Dermis microvascular lymphatic vessel endothelial cell (primary cell): ENCODE measurements around the gene ACAT1. TPM values are rescaled to one million over a fixed set of nuclear protein-coding genes. Genes with fewer than 3 reads are reported as not detected.
"Not testable (repeated sequence)": the region's sequence is repeated elsewhere in the genome, so short reads cannot be mapped to it uniquely, and the experiment has no call there.

Experiments
- DNase-seq, 2 donors: peaks; one replicate each; pipeline versions ENCODE4 v3.0.0 to v3.0.0-alpha.2; 2010; ENCODE audit warnings: low read depth in 2 of 2
- total RNA-seq: library from RNA; depleted of rRNA; stranded (reverse); fragments of >200 nt; gene quantifications from 2 replicates; pipeline ENCODE4 v1.2.1, GENCODE V29; 2014

ACAT1 gene
- total RNA-seq, 1 donor from 2014 or later: 110 TPM

DNA sequence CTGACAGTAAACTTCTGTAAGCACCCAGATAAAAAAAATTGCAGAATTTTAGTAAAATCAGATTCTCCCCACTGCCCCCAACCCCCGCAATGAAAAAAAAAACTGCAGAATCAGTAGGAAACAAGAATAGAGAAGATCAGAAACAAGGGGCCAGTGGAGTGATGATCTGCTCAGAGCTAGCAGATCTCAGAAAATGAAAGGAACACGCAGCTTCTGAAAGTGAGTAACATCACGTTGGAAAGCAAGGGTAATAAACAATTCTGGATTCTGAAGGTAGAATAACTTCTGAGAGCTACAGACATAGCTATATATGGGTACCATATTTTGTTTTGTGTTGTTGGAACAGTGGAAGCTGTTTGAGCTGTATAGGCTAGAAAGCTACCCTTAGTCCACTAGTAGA is 23.2 kb downstream of the ACAT1 start:
- DNase-seq: no peak

DNA sequence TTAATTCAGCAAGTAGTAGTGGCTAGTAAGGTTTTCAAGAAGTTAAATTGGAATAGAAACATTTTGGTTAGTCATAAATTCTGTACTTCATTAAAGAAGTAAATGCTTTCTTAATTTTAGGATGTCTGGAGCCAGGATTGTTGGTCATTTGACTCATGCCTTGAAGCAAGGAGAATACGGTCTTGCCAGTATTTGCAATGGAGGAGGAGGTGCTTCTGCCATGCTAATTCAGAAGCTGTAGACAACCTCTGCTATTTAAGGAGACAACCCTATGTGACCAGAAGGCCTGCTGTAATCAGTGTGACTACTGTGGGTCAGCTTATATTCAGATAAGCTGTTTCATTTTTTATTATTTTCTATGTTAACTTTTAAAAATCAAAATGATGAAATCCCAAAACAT is 25.8 kb downstream of the ACAT1 start:
- no peak for DNase-seq

DNA sequence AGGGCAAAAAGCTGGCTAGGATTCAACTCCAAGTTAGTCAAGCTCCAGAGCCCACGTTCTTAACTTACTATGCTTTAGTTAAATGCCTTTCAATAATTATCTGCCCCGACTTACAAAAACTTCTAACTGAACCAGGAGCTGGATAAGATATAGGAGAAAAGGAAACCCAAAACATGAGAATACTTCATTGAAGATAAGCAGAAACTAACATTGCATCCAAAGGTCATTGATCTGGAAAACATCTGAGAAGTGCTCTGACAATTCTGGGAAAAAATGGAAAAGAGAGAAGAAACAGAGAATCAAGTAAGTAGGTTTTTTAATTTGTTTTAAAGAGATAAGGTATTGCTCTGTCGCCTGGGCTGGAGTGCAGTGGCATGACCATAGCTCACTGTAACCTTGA is 27.2 kb downstream of the ACAT1 start:
- no peak for DNase-seq

DNA sequence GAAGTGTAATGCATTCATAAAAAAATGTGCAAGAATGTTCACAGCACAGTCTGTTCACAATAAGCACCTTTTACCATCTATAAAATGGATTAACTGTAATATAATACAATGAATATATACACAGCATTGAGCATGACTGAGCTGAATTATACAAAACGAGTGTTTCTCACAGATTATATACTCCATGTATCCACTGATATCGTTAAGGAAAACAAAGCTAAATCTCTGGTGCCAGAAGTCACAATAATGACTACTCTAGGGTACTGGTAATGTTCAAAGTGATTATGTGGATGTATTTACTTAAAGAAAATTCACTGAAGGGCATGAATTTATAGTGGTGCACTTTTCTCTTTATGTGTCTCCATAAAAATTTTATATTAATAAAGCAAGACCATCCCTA is 33.2 kb downstream of the ACAT1 start:
- DNase-seq: no peak

DNA sequence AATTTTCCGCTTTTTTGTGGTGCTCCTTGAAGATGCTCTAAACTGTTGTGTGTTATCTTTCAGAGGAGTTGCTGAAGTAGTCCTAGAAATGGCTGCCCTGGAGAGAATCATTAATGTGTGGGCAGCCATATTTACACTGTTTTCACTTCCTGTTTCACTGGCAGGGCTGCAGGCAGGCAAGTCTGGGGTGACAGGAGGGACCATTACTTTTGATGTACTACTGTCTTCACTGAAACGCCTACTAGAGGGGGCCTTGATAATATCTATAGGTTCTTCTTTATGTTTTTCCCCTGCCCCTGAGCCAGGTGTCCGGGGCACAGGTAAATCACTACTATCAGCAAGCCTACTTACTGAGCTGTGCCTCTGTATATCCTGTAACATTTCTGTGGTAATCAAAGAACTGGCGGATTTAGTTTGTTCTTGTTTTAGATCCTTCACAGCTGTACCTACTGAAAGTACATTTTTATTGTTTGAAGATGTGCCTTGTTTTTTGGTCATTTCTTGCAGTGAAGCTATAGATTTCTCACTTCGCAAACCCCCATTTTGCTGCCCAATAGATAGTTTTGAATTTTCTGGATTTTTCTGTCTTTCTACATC is 39.7 kb downstream of the ACAT1 start:
- no peak for DNase-seq

DNA sequence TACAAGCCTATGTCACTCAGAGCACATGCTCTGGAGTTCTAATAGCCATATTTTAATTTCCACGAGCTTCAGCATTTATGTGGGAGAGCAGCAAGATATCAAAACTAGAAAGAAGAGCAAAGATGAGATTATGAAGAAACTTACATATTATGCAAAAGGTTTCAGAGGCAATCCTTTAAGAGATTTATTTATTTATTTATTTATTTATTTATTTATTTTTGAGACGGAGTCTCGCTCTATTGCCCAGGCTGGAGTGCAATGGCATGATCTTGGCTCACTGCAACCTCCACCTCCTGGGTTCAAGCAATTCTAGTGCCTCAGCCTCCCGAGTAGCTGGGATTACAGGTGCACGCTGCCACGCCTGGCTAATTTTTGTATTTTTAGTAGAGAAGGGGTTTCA is 41.5 kb downstream of the ACAT1 start:
- DNase-seq: not testable (repeated sequence)

DNA sequence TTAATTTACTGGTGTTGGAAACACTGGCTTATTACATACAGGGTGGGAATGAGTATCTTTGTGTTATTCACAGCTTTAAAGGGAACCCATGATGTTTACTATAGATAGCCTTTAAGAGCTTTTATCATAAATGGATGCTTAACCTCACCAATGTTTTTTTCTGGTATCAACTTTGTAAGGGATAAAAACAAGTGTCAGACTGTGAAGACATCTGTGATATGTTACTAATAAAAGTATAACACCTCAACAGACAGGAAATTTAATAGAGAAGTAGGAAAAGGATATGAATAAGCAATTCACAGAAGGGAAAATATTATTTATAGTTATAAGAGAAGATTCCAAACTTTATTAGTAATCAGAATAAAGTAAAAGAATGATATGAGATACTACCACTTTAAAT is 46.3 kb downstream of the ACAT1 start:
- DNase-seq: peak in 1 of 2 donors; percentile 61

DNA sequence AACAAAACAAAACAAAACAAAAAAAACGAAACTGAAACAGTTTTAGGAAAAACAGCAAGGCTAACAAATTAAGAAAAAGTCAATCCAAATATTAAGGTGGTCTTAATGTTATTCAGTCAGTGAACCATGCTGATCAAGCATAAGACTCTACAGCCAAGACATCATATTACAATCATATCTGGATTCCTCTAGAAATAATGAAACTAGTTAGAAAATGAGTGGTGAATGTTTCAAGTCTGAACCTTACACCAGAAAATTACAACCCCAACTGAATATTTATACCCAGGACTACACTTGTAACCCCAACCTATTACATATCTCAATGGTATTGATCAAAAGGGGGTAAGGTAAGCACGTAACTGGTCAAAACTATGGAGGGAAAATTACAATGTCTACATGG is 48.8 kb downstream of the ACAT1 start:
- no peak for DNase-seq

DNA sequence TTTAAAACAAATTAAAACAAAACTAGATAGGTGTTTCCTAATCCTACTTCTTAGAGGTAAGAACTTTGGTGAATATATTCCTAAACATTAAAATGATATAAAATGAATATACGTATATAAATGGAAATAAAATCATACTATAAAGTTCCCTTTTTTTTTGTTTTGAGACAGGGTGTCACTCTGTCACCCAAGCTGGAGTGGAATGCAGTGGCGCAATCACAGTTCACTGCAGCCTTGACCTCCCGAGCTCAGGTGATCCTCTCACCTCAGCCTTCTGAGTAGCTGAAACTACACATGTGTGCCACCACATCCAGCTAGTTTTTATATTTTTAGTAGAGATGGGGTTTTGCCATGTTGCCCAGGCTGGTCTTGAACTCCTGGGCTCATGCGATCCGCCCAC is 56.2 kb downstream of the ACAT1 start:
- no peak for DNase-seq

DNA sequence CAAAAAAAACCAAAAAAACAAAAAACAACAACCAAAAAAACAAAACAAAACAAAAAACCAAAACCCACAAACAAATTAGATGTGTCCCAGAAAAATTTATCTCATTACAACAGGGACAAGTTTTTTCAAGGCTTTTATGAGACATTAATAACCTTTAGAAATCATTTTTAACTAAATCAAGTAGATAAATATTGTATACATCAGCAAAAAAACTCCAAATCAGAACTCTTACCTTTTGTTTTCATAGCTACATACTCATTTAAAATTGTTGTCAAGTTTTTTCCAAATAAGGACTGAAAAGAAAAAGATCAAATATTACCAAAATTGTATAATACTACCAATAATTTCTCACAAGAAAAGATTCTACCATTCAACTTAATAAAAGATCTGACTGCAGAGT is 72.4 kb downstream of the ACAT1 start:
- DNase-seq: no peak

DNA sequence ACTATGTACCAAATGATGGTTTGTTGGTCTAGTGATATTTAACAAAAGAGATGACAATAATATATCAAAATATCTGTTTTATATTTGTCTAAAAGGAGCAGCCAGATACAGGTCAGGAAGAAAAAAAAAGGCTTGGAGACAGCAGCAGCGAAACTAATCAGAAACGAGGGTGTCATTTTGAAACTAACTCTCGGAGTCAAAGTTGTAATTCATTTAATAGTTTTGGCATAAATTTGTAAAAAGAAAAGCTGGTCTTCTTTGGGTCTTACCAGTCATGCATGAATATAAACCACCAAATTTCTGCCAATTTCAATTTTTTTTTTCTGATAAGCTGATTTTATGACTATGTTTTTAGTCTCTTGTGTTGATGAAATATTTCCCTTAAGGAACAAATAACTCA is 75.5 kb downstream of the ACAT1 start:
- no peak for DNase-seq

Other genes starting within 250 kb of the ACAT1 start
- 0.13 TPM in 1 of 2 replicates, not detected in the other for gene RAB39A, start 193.1 kb upstream of the ACAT1 start, total RNA-seq
- gene CUL5, start 112.7 kb upstream of the ACAT1 start, total RNA-seq: 30.9 and 32.9 TPM in 2 replicates
- 11.9 and 14.7 TPM in 2 replicates for gene NPAT, start 101.1 kb downstream of the ACAT1 start, total RNA-seq
- gene ATM, start 101.5 kb downstream of the ACAT1 start, total RNA-seq: 51.6 and 69.7 TPM in 2 replicates